HG02588 (cell line): Measurements from ENCODE around the gene JMJD7.
"Not testable (repeated sequence)": the region's sequence is repeated elsewhere in the genome, so short reads cannot be mapped to it uniquely, and the experiment has no call there.

Source experiments
- ATAC-seq: cut with Tn5 transposase; IDR thresholded peaks from one replicate; pipeline ENCODE4 v1.9.1; 2021; ENCODE audit warnings: mild to moderate bottlenecking, moderate library complexity; ENCODE audit not compliant: unreplicated experiment

Gene JMJD7

DNA sequence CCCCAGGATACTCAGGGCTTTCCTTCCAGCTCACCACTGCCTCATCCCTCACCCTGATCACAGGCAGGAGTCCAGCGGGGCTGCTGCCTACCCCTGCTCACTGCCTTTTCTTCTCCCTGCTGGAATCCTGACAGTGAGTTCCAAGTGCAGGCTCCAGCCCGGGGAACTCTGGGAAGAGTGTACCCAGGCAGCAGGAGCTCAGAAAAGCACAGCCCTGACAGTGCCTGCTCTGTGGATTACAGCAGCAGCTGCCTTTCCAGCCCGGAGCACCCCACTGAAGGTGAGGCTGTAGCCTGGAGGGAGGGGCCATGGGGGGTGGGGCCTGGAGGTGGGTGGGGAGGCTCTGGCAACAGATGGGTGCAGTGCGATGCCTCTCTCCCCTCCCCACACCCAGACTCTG lies 6.1 kb upstream of the JMJD7 start:
- ATAC-seq = no peak

DNA sequence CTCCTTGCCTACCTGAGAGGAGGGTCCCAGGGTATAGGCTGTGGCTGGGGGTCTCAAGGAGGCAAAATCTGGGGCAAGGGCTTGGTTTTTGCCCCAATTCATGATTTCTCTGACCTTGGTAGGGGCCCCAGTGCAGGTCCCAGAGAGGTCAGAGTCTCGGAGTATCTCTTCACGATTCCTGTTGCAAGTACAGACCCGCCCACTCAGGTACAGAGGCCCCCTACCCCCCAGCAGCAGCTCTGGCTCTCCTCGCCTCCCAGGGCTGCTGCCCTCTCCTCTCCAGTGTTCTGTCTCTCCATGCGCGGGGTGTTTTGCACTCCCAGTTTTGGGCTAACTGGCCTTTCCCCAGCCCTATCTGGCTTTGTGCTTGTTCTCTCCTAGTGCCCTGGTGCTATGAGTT lies 5.4 kb upstream of the JMJD7 start:
- no peak for ATAC-seq

DNA sequence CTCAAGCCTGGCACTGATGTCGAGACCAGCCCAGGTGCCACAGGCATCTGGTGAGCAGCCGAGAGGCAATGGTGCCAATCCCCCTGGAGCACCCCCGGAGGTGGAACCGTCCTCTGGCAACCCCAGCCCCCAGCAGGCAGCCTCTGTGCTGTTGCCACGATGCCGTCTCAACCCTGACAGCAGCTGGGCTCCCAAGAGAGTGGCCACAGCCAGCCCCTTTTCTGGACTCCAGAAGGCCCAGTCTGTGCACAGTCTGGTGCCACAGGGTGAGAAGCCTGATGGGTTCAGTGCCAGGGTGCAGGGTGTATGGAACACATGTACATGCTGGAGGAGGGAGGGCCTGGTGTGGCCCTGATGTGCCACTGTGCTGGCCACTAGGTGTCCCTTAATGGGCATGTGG lies 4.9 kb upstream of the JMJD7 start:
- no peak for ATAC-seq

DNA sequence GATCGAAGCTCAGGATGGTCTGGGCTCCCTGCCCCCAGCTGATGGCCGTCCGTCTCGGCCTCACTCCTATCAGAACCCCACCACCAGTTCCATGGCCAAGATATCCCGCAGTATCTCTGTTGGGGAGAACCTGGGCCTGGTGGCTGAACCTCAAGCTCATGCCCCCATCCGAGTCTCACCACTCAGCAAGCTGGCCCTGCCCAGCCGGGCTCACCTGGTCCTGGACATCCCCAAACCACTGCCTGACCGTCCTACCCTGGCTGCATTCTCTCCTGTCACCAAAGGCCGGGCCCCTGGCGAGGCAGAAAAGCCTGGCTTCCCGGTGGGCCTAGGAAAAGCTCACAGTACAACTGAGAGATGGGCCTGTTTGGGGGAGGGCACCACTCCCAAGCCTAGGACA lies 4.4 kb upstream of the JMJD7 start:
- no peak for ATAC-seq

DNA sequence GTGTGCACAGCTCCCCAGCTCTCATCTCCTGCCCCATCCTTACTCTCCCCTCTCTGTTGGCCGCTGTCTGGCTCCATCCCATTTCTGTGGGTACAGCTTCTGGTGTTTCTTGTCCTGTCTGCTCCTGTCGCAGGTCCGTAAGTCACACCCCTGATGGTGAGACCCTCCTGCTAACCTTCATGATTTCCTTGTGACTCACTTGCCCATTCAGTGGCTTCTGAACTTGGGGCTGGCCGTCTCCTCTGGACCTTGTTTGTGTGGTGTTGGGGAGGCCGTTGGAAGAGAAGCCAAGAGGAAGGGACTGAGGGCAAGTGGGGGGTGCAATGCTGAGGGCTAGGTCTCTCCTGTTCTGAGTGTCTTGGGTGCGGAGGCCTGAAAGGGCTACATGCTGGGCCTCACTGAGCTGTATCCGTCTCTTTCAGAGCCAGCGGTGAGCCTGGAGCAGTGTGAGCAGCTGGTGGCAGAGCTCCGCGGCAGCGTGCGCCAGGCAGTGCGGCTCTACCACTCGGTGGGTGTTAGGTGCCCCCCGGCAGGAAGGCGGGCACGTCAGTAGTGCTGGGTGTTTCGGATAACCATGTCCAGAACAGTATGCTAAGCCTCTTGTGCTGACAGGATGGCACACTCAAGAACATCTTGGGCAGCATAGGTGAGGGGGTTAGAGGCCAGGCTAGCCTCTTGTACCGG lies 3.7 kb upstream of the JMJD7 start:
- no peak for ATAC-seq

DNA sequence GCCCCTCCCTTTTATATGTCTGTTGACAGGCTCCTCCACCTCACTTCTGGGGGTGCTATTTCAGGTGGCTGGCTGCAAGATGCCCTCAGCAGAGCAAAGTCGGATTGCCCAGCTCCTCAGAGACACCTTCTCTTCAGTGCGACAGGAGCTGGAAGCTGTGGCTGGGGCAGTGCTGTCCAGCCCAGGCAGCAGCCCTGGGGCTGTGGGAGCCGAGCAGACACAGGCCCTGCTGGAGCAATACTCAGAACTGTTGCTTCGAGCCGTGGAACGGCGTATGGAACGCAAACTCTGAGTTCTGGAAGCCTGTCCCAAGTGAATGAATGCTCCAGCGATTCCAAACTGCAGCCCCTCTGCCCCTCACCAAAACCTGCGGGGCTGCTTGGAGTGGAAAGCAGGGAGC lies 2.7 kb upstream of the JMJD7 start:
- no peak for ATAC-seq

DNA sequence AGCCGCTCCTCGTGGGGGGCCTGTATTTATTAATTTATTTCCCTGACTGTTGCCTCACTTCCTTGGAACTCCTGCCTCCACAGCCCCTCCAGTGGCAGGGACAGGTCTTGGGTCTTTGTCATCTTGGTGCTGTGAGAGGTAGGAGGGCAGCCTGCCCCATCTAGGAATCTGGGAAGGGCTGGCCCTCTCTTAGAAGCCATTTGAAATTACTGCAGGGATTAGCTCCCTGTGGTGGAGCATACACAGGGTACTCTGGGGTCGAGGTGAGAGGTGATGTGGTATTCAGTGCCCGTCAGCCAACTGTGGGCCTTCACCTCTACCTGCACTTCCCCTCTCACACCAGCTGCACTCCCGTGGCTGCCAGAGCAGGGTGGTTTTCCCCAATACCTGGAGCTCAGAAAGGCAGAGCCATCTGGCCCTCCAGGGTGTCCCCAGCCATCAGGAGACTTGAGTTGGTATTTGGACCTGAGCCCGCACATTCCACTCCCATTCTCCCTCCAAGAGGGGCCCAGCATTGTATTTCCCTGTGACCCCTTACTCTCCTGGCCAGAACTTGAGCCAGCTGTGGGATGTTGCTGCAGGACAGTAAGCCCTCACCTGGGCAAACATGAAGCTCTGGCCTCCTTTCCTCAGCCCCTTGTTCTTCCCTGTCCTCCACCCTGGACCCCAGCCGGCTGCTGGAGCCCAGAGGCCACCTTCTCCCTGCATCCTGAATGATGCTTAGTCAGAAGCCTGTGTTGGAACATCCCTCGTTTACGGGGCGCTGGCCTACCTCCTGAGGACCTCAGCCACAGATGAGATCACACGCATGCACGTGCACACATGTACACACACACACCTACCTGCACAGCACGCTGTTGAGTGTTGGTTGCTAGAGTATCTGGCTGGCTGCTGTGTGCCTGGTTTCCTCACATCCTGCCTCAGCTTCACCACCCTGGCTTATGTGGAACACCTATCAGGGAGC lies 2.0 kb upstream of the JMJD7 start:
- ATAC-seq = no peak

DNA sequence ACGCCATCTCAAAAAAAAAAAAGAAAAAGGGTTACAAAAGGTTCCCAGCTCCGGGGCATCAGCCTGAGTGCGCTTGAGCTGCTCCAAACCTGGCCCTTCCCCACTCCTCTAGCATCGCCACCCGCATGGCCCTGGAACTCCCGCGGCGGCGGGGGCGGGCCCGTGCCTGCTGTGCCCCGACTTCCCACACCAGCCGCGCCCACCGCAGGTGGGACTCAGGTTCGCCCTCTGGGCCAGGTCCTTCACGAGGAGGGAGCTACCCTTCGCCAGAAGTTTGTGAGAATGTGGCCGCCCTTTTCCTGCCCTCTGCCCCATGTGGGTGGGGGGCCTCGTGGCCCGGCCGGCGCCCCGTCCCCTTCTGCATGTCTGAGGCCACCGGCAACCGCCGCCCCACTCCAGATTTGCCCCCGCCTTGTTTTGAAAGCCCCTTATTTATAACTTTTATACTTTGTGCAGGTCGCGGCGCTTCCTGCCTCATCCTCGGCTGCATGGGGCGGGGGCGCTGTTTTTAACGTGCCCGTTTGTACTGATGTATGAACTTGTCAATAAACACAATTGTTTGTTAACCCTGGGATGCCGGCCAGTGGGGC lies 507 bp upstream of the JMJD7 start:
- no peak for ATAC-seq

DNA sequence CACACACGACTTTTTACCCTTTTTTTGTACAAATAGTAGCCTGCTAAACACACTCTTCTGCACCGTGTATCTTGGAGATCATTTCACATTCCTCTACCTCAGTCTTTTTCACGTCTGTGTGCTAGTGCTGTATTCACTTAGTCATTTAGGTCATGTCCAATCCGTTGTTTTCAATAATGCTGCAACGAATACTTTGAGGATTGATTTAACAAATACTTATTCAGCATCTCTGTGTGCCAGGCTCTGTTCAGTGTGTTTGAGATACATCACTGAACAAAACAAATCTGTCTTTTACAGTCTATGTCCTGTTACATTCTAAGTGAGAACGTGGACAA lies 882 bp downstream of the JMJD7 start:
- ATAC-seq = no peak

DNA sequence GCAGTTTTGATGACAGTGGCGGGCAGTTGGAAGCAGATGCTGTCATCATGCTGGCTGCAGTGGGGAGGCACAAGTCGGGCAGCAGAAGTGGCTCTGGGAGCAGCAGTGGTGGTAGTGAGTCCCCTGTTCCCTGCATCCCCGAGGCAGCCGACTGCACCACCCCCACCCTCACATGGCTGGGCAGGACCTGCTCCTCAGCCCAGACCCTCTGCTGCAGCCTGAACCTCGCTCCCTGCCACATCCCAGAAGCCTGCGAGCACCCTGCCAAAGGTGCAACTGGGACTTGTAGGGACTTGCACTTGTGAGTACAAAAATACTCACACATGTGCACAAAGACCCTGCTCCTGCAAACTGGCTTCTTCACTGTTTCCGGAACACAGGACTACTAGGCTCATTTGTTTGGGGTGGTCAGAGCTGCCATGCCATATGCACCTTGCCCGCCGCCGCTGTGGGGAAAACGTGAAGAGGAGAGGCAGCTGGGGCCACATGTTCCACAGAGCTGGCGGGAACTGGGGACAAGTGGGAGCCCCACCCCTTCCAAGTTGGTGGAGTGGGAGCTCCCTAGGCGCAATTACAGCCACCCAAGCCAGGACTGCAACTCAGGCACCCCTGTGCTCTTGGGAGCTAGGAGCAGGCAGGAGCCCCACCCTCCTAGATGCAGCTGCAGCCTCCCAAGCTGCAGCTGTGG lies 2.2 kb downstream of the JMJD7 start:
- ATAC-seq = no peak

DNA sequence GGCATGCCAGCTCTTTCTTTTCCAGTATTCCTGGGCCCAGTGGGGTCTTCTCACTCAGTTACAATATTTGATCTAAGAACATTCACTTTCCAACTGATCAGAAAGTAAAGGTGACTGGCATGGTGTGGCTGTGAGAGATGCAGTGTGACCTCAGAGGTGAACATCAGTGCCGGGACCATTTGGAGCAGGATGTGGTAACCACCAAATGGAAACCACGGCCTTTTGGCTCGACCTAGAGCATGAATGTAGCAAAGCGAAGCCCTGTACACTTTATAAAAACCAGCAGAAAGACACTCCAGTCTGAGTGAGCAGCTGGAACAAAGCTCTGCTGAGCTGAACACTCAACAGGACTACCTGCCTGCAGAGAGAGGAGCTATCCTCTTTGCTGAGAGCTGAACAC lies 3.4 kb downstream of the JMJD7 start:
- ATAC-seq = not testable (repeated sequence)

DNA sequence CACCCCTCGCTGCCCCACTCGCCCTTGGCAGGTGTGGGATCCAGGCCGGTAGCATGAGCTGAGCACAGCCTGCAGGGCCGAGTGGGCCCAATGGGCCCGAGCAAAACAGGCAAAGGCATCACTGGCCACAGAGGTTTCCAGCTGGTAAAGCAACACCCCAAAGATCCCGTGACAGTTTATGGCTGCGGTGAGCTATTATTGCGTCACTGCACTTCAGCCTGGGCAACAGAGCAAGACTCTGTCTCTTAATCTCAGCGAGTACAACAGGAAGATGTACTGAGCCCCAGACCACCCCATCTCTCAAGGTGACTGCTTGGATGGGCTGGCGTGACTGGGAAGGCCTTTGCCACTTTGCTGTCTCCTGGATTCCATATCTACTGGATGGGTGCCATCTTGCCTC lies 4.3 kb downstream of the JMJD7 start:
- ATAC-seq = no peak

DNA sequence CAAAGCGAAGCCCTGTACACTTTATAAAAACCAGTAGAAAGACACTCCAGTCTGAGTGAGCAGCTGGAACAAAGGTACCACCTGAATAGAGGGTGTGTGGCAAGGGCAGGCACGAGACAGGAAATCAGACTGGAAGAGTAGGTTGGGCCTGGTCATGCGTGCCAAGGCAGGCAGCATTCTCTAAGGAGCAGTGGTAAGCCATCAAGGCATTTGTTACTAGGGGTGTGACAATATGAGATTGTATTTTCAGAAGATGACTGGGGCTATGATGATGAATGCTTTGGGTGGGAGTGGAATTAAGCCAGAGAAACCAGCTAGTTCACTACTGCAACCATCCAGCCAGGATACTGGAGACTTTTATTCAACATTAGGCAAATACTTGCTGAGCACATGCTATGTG lies 5.0 kb downstream of the JMJD7 start:
- no peak for ATAC-seq

DNA sequence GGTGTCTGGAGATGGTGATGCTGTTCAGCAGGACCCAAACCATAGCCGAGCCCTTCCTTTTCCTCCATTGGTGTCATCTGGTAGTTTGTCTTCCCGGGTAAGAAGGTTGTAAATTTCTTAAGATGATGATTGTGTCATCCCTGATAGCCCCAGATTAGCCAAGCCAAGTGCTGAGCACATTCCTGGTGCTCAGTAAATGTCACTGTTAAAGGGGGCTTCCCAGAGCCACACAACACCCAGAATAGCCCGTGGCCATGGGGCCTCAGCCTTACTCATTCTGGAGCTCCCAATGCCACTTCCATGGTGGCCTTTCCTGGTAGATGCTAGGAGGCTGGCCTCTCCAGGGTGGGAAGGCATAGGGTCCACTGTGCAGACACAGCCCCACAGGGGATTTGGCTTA lies 6.2 kb downstream of the JMJD7 start:
- no peak for ATAC-seq

DNA sequence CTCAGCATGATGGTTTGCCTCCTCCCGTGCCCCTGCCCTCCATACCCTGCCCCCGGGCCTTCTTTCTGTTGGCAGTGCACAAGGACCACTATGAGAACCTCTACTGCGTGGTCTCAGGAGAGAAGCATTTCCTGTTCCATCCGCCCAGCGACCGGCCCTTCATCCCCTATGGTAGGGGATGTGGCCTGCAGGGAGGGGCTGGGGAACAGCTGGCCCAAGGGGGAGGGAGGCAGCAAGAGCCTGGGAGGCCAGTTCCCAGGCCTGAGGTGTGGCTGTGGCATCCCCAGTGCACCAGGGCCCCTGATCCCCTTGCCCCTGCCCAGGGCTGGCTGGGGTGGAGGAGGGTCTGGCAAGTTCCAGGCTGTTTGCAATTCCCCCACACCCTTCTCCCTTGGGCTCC lies 8.2 kb downstream of the JMJD7 start:
- no peak for ATAC-seq

DNA sequence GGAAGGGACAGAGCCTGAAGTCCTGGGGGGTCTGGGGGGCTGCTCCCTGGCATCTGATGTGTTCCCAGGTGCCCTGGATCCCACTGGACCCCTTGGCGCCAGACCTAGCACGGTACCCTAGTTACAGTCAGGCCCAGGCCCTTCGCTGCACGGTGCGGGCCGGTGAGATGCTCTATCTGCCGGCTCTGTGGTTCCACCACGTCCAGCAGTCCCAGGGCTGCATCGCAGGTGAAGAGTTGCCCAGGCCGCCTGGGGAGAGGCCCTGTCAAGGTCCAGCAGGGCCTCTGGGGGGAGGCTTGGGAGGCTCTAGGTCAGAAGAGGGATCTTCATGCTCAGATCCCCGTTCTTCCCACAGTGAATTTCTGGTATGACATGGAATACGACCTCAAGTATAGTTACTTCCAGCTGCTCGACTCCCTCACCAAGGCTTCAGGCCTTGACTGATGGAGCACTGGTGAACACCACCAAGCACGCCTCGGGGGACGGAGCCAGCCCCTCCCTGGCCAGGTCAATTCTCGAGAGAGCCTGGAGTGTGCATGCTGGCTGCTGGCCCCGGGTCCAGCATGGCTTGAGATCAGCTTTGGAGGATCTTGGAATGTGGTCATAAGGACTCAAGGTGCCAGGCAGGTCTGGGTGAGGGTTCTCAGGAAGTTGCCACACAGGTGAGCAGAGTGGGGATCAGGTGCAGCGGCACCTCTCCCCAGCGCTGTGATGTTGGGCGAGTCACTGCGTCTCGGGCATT lies 9.0 kb downstream of the JMJD7 start:
- ATAC-seq = no peak

DNA sequence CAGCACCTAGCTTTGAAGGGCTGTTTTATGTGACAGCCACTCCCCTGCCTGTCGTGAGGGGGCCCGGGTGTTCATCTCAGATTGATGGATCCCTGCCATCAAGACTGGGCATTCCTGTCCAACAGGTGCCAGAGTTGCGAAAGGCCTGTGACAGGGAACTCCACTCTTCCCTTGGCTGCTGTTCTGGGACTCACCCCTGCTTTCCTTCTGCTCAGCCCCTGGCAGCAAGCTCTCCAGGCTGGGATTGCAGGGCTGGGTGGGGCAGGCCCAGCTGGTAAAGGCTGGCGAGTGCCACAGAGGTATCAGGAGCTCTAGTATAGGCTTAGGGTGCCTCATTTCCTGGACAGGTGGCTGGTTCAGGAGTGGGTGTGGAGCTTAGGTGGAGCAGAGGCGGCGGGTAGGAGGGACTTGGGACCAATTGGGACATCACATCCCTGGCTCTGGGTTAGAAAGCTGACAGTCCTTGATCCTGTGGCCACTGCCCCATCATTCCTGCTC lies 10.6 kb downstream of the JMJD7 start, which contains the start of gene PLA2G4B:
Gene PLA2G4B, plus strand, starts transcription at position 448 of the 498 bp plus-strand sequence. CDS start 67 bp downstream, outside the sequence.
- no peak for ATAC-seq

DNA sequence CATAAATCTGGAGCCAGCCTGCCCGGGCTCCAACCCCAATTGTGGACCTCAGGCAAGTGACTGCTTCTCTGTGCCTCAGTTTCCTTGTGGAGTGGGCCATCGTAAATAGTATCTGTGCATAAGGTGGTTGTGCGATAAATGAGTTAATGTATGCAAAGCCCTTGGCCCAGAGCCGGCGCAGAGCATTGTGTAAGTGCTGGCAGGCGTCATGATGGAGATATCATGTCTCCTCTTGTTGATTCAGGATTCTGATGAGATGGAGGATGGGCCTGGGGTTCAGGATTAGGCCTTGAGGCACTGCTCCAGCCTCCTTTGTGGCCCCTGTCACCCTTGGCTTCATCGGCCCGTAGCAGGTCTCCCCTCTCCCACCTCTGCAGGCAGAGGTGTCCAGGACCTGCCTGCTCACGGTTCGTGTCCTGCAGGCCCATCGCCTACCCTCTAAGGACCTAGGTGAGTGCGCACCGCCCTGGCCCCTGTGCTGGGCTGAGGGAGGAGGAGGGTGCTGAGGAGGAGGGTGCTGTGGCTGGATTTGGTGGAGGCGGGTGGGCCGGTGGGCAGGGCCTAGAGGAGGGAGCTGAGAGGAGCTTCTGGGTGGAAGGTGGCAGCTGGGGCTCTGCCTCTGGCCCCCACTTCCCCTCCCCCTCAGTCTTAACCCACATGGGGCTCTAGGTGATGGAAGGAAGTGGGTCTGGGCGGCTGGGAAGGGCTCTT lies 12.0 kb downstream of the JMJD7 start:
- no peak for ATAC-seq

DNA sequence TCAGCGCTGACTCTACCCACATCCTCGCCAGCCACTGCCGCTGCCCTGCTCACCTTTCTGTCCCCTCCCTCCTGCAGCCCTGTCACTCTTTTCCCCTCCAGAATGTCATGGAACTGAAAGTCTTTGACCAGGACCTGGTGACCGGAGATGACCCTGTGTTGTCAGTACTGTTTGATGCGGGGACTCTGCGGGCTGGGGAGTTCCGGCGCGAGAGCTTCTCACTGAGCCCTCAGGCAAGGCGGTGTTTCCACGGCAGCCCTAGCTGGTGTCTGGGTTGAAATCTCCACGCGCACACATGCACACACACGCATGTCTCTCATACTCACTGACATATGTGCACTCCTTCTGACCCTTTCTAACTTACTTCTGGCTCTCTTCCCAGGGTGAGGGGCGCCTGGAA lies 12.8 kb downstream of the JMJD7 start:
- no peak for ATAC-seq

DNA sequence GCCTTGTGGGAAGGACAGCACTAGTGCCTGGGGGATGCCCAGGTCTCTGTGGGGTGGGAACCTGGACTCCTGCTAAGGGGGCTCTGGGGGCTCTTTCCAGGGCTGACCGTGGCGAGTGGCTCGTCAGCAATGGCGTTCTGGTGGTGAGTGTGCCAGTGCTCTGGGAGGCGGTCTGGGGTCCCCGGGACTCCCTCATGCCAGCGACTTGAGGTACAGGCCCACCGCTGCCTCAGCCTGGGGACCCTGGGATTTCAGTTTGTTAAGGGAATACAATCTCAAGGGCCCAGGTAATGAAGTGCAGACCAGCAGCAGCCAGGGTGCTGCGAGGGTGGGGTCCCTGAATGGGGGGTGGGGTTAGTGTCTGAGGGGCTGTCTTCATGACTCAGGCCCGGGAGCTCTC lies 13.2 kb downstream of the JMJD7 start:
- ATAC-seq = no peak
